ENCODE results near the gene PCDHGA1.

The PCDHGA1 gene

DNA sequence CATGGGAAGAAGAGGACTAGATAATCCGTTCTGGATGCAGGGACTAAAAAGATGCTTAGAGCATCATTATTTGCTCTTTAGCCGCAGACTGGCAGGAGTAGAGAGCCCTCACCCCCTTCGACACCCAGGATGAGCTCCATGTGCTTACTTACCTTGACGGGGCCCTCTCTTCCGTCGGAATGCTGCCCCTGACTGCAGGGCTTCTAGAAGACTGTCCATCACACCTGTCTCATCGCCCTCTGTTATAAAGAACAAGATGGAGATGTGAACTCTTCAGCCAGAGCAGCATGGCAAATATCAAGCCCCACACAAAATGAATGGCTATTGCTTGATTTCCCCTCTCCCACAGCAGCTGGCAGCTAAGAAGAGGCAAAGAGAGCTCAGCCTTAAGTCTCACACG, 193.7 kb downstream of the PCDHGA1 start:
- peak overlapping the region; percentile 5 for H3K9ac ChIP-seq (ENCODE audit: low read length)
- no peaks in the 10 kb centered on the region for H3K36me3 ChIP-seq (ENCODE audit: control insufficient read depth, insufficient read depth, low read length, severe bottlenecking)
- H3K27me3 ChIP-seq (replicated peaks; ENCODE audit: control insufficient read depth, insufficient read depth, low read length): no peaks in the 10 kb centered on the region
- peaks cover 67% of the 10 kb centered on the region for H3K4me1 ChIP-seq (ENCODE audit: control insufficient read depth, insufficient read depth, low read length)
- no peak for DNase-seq (ENCODE audit: low read depth)
- no peak overlapping the region for H3K4me3 ChIP-seq (ENCODE audit: low read length)
- no peaks in the 10 kb centered on the region for H3K9me3 ChIP-seq (ENCODE audit: control insufficient read depth, low read length)

DNA sequence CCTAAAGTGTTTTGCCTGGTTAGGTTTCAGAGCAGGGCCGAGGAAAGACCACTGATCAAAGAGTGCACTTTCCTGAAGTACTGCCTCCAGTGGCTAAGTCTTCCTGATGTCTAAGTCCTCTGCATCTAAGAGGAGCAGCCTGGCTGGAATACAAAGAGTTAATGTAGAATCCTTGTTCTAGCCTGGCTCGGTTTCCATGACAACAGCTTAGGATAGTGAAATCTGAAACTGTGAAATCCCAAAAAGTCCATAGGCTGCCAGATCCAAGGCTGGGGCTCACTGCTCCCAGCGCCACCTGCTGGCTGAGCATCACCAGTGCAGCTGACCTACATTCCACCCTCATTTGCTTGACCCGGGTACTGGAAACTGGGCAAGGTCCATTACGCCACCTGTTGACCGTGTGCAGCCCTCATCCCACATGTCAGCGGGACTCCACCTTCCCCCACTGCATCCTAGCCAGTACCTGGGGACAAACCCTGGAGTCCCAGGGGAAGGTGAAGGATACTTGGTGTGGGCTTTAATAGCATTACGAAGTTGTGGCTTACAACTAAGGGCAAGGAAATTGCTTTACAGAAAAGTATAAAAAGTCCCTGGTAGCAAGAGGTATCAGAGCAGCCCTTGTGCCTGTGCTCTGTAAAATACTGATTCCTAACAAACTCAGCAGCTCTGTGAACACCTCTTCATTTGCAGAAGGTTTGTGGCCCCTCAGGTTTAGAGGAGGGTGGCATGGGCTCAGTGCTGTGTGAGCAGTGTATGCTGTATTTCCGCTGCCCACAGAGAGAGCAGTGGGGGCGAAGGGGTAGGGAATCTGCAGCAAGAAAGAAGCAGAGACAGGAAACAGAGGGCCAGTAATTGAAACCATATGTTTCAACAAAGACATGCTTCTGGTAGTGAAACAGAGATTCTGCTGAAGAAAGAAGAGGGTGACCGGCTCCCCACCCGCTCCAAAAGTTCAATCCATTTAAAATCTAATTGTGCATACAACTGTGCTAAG, 194.6 kb downstream of the PCDHGA1 start:
- Histone ChIP-seq H3K9ac (ENCODE audit: low read length) (peak overlapping the region; percentile 61), H3K36me3 (ENCODE audit: control insufficient read depth, insufficient read depth, low read length, severe bottlenecking) (no peaks in the 10 kb centered on the region), H3K4me3 (ENCODE audit: low read length) (peak overlapping the region; percentile 36), H3K4me1 (ENCODE audit: control insufficient read depth, insufficient read depth, low read length) (peaks cover 70% of the 10 kb centered on the region), H3K27me3 (replicated peaks; ENCODE audit: control insufficient read depth, insufficient read depth, low read length) (no peaks in the 10 kb centered on the region), H3K9me3 (ENCODE audit: control insufficient read depth, low read length) (no peaks in the 10 kb centered on the region)
- peak; percentile 99 for DNase-seq (ENCODE audit: low read depth)

DNA sequence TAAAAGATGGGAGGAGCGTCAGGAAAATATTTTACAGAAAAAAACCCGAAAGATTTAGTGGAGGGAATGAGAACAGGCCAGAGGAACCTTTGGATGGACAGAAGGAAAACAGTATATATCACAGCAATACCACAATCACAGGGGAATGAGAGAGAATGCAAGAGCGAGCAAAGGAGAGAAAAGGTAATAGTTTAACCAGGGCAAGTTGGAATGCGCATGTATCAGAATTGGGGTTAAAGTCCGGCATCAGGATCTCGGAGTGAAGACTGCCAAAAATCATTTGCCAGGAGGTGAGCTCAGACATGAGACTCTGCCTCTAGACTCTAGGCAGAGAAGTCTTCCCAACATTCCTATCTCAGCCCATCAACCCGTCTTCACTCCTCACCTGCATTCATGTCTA, 195.3 kb downstream of the PCDHGA1 start:
- no peaks in the 10 kb centered on the region for H3K36me3 ChIP-seq (ENCODE audit: control insufficient read depth, insufficient read depth, low read length, severe bottlenecking)
- no peak for DNase-seq (ENCODE audit: low read depth)
- no peaks in the 10 kb centered on the region for H3K9me3 ChIP-seq (ENCODE audit: control insufficient read depth, low read length)
- no peaks in the 10 kb centered on the region for H3K27me3 ChIP-seq (replicated peaks; ENCODE audit: control insufficient read depth, insufficient read depth, low read length)
- H3K4me1 ChIP-seq (ENCODE audit: control insufficient read depth, insufficient read depth, low read length): peaks cover 63% of the 10 kb centered on the region
- H3K9ac ChIP-seq (ENCODE audit: low read length): peak overlapping the region; percentile 61
- peak overlapping the region; percentile 36 for H3K4me3 ChIP-seq (ENCODE audit: low read length)

DNA sequence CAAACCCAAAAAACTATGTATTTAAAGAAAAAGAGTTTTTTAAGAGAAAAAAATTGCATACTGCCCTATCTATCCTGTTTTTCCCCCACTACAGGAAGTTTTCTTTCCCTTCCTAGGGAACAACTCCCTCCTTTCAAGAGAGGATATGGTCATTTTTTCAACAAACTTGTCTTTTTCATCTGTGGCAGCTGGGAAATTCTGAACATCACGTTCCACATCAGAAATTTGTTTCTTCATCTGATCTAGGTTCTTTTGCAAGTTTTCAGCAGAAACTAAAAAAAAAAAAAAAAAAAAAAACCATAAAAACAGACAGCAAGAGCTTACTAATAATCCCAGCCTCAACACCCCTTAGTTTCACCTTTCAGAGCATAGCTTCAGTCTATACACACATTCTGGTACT, 197.1 kb downstream of the PCDHGA1 start:
- no peaks in the 10 kb centered on the region for H3K36me3 ChIP-seq (ENCODE audit: control insufficient read depth, insufficient read depth, low read length, severe bottlenecking)
- no peak for DNase-seq (ENCODE audit: low read depth)
- no peaks in the 10 kb centered on the region for H3K9me3 ChIP-seq (ENCODE audit: control insufficient read depth, low read length)
- H3K9ac ChIP-seq (ENCODE audit: low read length): peak overlapping the region; percentile 32
- peaks cover 46% of the 10 kb centered on the region for H3K4me1 ChIP-seq (ENCODE audit: control insufficient read depth, insufficient read depth, low read length)
- H3K4me3 ChIP-seq (ENCODE audit: low read length): no peak overlapping the region
- H3K27me3 ChIP-seq (replicated peaks; ENCODE audit: control insufficient read depth, insufficient read depth, low read length): no peaks in the 10 kb centered on the region

DNA sequence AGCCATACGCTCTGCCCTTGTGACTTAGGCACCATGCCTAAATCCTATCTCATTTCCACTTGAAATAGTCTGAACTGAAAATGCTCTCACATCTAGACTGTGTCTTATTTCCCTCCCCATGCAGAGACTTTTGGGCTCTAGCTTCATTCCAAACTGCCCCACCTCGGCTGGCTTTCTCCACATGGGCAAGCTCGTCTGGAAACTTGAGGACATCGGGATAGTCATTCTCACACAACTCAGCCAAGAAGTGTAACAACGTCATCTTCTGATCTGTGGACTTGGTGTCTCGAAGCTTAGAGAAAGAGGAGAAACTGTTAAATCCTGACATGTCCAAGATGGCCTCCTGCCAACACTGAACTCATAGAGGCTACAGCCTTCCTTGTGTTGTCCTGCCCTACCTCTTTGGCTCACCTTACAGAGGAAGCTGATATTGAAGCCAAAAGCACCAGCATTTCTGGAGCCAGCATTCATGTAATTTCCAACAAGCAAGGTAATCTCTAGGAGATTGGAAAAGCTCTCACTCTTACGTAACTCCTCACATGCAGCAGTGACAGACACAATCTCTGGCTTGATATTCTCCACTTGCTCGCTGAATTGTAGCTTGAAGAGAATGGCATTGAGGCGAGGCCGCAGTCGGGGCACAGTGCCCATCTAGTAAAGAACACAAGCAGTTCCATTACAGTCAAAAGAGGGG, 198.1 kb downstream of the PCDHGA1 start:
- Histone ChIP-seq H3K27me3 (replicated peaks; ENCODE audit: control insufficient read depth, insufficient read depth, low read length) (no peaks in the 10 kb centered on the region), H3K9me3 (ENCODE audit: control insufficient read depth, low read length) (no peaks in the 10 kb centered on the region), H3K36me3 (ENCODE audit: control insufficient read depth, insufficient read depth, low read length, severe bottlenecking) (peaks cover 4% of the 10 kb centered on the region), H3K4me3 (ENCODE audit: low read length) (no peak overlapping the region), H3K4me1 (ENCODE audit: control insufficient read depth, insufficient read depth, low read length) (peaks cover 43% of the 10 kb centered on the region), H3K9ac (ENCODE audit: low read length) (peak overlapping the region; percentile 55)
- no peak for DNase-seq (ENCODE audit: low read depth)

DNA sequence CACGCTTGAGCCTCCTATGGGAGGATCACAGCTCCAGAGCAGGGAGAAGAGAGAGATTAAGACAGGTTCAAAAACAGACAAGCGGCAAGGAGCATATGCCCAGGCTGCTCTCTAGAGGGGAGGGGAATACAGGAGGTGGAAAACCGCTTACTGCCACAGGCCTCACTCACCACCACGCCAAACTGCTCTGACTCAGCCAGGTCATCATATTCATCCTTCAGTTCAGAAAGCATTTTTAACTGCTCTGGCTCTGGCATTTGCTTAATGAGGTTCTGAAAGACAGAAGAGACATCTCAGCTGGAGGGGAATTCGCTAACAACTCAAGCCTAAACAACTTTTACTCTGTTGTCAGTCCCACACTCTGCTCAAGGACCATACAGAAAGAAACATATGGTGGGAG, 198.7 kb downstream of the PCDHGA1 start:
- DNase-seq (ENCODE audit: low read depth): peak; percentile 59
- Histone ChIP-seq H3K27me3 (replicated peaks; ENCODE audit: control insufficient read depth, insufficient read depth, low read length) (no peaks in the 10 kb centered on the region), H3K4me1 (ENCODE audit: control insufficient read depth, insufficient read depth, low read length) (peaks cover 40% of the 10 kb centered on the region), H3K9ac (ENCODE audit: low read length) (peak overlapping the region; percentile 55), H3K9me3 (ENCODE audit: control insufficient read depth, low read length) (no peaks in the 10 kb centered on the region), H3K4me3 (ENCODE audit: low read length) (no peak overlapping the region), H3K36me3 (ENCODE audit: control insufficient read depth, insufficient read depth, low read length, severe bottlenecking) (peaks cover 6% of the 10 kb centered on the region)

DNA sequence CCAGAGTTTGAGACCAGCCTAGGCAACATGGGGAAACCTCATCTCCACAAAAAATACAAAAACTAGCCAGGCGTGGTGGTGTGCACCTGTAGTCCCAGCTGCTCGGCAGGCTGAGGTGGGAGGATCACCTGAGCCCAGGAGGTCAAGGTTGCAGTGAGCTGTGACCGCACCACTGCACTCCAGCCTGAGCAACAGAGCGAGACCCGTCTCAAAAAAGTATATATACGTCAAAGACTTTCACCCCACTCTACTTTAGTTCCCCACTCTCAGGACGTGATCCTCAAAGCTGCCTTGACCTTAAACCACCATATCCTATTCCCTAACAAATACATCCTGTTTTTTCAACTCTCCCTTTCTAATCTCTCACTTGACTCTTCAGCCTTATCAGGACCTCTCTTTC, 199.6 kb downstream of the PCDHGA1 start:
- Histone ChIP-seq H3K9ac (ENCODE audit: low read length) (no peak overlapping the region), H3K4me1 (ENCODE audit: control insufficient read depth, insufficient read depth, low read length) (peaks cover 32% of the 10 kb centered on the region), H3K4me3 (ENCODE audit: low read length) (no peak overlapping the region), H3K36me3 (ENCODE audit: control insufficient read depth, insufficient read depth, low read length, severe bottlenecking) (peaks cover 6% of the 10 kb centered on the region), H3K27me3 (replicated peaks; ENCODE audit: control insufficient read depth, insufficient read depth, low read length) (no peaks in the 10 kb centered on the region), H3K9me3 (ENCODE audit: control insufficient read depth, low read length) (no peaks in the 10 kb centered on the region)
- DNase-seq (ENCODE audit: low read depth): no peak

DNA sequence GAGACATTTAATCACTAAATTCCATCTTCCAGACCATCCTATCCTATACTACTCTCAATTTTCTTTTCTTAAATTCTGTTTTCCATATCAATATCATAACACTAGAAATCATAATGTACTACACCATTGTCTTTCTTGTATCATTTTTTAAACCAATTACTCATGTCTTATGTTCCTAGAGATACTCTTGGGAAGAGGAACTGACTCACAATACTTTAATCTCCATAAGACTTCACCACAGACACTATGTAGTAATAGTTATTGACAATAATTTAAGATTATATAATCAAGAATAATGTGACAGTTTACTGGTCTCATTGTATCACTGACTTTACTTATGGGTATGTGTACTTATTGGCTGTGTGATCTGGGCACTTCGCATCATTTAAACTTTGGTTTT, 202.4 kb downstream of the PCDHGA1 start:
- Histone ChIP-seq H3K27me3 (replicated peaks; ENCODE audit: control insufficient read depth, insufficient read depth, low read length) (no peaks in the 10 kb centered on the region), H3K4me1 (ENCODE audit: control insufficient read depth, insufficient read depth, low read length) (peaks cover 18% of the 10 kb centered on the region), H3K36me3 (ENCODE audit: control insufficient read depth, insufficient read depth, low read length, severe bottlenecking) (peaks cover 6% of the 10 kb centered on the region), H3K4me3 (ENCODE audit: low read length) (no peak overlapping the region), H3K9ac (ENCODE audit: low read length) (no peak overlapping the region), H3K9me3 (ENCODE audit: control insufficient read depth, low read length) (no peaks in the 10 kb centered on the region)
- no peak for DNase-seq (ENCODE audit: low read depth)

DNA sequence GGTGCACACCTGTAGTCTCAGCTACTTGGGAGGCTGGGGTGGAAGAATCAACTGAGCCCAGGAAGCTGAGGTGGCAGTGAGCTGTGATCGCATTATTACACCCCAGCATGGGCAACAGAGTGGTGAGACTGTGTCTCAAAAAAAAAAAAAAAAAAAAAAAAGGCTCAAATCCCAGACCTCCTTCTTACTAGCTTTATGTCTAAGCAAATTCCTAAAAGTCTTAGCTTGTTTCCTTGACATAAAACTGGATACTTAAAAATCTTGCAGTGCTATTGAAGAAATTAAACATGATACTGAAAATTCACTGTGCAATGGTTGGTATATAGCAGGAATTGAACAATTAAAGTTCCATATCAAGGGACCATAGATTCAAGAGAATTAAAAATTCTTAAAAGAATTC, 203.6 kb downstream of the PCDHGA1 start:
- Histone ChIP-seq H3K9ac (ENCODE audit: low read length) (no peak overlapping the region), H3K27me3 (replicated peaks; ENCODE audit: control insufficient read depth, insufficient read depth, low read length) (no peaks in the 10 kb centered on the region), H3K9me3 (ENCODE audit: control insufficient read depth, low read length) (no peaks in the 10 kb centered on the region), H3K4me1 (ENCODE audit: control insufficient read depth, insufficient read depth, low read length) (peaks cover 7% of the 10 kb centered on the region), H3K36me3 (ENCODE audit: control insufficient read depth, insufficient read depth, low read length, severe bottlenecking) (peaks cover 6% of the 10 kb centered on the region), H3K4me3 (ENCODE audit: low read length) (no peak overlapping the region)
- DNase-seq (ENCODE audit: low read depth): no peak

DNA sequence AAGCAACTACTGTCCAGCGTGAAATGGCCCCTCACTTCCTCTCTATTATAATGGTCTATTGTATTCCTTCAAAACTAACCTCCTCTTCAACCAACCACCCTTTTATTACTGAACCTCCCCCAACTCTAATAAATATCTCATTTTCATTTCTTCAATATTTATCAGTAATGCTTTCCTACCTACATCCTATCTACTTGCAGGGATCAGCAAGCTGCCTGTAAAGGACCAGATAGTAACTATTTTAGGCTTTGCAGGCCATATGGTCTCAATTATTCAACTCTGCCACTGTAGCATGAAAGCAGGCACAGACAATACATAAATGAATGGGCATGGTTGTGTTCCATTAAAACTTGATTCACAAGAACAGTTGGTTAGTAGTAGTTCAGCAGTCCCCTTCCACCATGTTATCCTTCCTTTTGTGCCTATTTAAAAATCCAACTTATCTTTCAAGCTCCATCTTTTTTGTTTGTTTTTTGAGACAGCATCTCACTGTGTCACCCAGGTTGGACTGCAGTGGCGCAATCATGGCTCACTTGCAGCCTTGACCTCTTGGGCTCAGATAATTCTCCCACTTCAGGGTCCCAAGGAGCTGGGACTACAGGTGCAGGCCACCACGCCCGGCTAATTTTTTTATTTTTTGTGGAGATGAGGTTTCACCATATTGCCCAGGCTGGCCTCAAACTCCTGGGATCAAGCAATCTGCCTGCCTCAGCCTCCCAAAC, 204.3 kb downstream of the PCDHGA1 start:
- Histone ChIP-seq H3K4me1 (ENCODE audit: control insufficient read depth, insufficient read depth, low read length) (no peaks in the 10 kb centered on the region), H3K36me3 (ENCODE audit: control insufficient read depth, insufficient read depth, low read length, severe bottlenecking) (peaks cover 6% of the 10 kb centered on the region), H3K4me3 (ENCODE audit: low read length) (no peak overlapping the region), H3K9ac (ENCODE audit: low read length) (no peak overlapping the region), H3K27me3 (replicated peaks; ENCODE audit: control insufficient read depth, insufficient read depth, low read length) (no peaks in the 10 kb centered on the region), H3K9me3 (ENCODE audit: control insufficient read depth, low read length) (no peaks in the 10 kb centered on the region)
- DNase-seq (ENCODE audit: low read depth): no peak

DNA sequence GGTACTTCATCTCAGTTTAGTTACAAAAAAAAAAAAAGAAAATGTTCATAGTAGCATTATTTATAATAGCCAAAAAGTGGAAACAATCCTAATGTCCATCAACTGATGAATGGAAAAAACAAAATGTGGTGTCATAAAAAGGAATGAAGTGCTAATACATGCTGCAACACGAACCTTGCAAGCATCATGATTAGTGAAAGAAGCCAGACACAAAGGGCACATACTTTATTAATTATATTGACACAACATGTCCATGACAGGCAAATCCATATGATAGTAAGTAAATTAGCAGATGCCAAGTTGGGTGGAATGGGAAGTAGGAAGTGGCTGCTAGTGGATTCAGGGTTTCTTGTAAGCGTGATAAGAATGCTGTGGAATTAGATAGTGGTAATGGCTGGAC, 212.7 kb downstream of the PCDHGA1 start:
- peaks cover 6% of the 10 kb centered on the region for H3K36me3 ChIP-seq (ENCODE audit: control insufficient read depth, insufficient read depth, low read length, severe bottlenecking)
- no peak for DNase-seq (ENCODE audit: low read depth)

More for the DNA sequence above, 212.7 kb downstream of the PCDHGA1 start:
- Histone ChIP-seq H3K27me3 (replicated peaks; ENCODE audit: control insufficient read depth, insufficient read depth, low read length) (no peaks in the 10 kb centered on the region), H3K4me1 (ENCODE audit: control insufficient read depth, insufficient read depth, low read length) (no peaks in the 10 kb centered on the region), H3K4me3 (ENCODE audit: low read length) (no peak overlapping the region), H3K9me3 (ENCODE audit: control insufficient read depth, low read length) (peaks cover 16% of the 10 kb centered on the region), H3K9ac (ENCODE audit: low read length) (no peak overlapping the region)

Measured in adipocyte (in vitro differentiated cells).